GM19452 (cell line): ENCODE measurements around the gene DKK1.
"Not testable (repeated sequence)": the region's sequence is repeated elsewhere in the genome, so short reads cannot be mapped to it uniquely, and the experiment has no call there.

ENCODE experiments used
- ATAC-seq: cut with Tn5 transposase; IDR thresholded peaks from one replicate; pipeline ENCODE4 v1.9.1; 2021; ENCODE audit not compliant: unreplicated experiment

Gene DKK1

DNA sequence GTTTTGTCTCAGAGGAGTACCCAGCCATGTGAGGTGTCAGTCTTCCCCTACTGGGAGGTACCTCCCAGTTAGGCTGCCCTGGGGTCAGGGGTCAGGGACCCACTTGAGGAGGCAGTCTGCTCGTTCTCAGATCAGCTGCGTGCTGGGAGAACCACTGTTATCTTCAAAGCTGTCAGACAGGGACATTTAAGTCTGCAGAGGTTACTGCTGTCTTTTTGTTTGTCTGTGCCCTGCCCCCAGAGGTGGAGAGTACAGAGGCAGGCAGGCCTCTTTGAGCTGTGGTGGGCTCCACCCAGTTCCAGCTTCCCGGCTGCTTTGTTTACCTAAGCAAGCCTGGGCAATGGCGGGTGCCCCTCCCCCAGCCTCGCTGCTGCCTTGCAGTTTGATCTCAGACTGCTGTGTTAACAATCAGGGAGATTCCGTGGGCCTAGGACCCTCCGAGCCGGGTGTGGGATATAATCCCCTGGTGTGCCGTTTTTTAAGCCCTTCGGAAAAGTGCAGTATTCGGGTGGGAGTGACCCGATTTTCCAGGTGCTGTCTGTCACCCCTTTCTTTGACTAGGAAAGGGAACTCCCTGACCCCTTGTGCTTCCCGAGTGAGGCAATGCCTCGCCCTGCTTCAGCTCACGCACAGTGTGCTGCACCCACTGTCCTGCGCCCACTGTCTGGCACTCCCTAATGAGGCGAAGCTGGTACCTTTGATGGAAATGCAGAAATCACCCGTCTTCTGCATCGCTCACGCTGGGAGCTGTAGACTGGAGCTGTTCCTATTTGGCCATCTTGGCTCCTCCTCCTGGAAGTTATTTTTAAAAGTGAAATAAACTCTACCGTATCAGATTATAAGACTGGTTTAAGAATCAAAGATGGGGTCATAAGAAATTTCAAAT, 51.7 kb downstream of the DKK1 start:
- ATAC-seq, result not testable (repeated sequence)
